NCI-H1417 treated with DMSO at 0.1 percent for 48 hours (cell line): Measurements from ENCODE around the gene BCAP31.

Experiments
- DNase-seq: peaks from one replicate; lab custom pipeline; 2025; lab: John Stamatoyannopoulos, UW

BCAP31 gene

DNA sequence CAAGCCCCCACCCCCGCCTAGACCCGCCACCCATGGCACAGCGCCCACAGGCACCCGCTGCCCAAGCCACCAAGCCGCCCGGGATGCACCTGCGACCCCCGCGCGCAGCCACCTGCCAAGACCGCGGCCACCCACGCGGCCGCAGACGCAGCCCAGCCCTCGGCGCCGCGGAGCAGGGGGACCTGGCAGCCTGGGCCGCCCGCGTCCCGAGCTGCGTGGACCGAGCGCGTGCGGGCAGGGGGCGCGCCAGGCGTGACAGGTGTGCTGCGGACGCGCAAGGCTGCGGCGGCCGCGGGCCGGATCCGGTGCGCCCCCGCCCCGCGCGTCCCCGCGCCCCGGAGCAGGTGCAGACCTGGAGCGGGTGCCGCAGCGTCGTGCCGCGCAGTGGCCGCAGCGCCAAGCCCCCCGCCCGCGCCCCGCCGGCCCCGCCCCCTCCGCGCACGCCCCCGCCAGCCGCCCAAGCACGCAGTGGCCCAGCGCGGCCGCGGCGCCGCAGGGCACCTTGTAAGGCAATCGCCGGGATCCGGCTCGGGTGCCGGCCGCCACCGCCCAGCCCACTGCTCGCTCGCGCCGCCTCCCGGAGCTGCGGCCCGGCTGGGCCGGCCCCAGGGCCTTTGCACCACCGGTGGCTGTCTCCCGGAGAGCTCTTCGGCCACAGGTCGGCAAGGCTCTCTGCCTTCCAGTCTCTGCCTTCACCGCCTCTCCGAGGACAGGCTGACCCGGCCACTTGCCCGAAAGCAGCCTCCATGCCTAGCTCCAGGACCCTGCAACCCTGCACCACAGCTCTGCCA is 50.6 kb downstream of the BCAP31 start, which contains the start of gene PNCK:
TSS of gene PNCK (minus strand) at position 386 of the 791 bp plus-strand sequence. CDS start 737 bp downstream, outside the sequence.
- DNase-seq: no peak

DNA sequence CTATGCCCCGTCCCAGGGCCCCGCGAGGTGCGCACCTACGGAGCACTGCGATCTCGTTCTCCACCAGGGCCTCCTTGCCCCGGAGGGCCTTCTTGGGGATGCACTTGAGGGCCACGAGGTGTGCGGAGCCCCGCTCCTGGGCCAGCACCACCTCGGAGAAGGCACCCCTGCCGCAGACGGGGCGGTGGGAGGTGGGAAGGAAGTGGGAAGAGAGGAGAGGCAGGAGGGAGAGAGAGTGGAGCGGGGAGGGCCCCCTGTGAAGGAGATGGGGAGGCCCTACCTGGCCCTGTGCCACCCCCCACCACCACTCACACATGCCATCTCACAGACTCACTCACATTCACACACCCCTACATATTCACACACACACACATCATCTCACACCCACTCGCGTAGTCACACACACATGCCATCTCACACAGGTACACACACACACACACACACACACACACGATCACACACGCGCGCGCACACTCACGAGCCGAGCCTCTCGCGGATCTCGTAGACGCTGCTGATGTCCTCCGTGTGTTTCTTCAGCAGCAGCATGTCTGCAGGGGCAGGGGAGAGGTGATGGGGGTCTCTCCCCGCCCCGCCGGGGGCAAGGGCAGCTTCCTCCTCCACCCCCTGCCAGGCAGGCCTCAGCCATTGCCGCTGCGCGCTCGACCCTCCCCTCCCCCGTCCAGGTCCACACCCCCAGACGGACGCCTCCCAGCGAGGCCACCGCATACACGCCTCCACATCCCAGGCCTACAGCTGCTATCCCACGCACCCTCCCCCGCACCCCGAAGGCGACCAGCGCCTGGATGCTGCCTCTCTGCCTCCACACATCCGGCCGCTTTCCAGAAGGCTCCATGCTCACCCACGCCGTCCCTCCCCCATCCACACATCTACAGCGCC is 51.4 kb downstream of the BCAP31 start:
- DNase-seq: no peak

DNA sequence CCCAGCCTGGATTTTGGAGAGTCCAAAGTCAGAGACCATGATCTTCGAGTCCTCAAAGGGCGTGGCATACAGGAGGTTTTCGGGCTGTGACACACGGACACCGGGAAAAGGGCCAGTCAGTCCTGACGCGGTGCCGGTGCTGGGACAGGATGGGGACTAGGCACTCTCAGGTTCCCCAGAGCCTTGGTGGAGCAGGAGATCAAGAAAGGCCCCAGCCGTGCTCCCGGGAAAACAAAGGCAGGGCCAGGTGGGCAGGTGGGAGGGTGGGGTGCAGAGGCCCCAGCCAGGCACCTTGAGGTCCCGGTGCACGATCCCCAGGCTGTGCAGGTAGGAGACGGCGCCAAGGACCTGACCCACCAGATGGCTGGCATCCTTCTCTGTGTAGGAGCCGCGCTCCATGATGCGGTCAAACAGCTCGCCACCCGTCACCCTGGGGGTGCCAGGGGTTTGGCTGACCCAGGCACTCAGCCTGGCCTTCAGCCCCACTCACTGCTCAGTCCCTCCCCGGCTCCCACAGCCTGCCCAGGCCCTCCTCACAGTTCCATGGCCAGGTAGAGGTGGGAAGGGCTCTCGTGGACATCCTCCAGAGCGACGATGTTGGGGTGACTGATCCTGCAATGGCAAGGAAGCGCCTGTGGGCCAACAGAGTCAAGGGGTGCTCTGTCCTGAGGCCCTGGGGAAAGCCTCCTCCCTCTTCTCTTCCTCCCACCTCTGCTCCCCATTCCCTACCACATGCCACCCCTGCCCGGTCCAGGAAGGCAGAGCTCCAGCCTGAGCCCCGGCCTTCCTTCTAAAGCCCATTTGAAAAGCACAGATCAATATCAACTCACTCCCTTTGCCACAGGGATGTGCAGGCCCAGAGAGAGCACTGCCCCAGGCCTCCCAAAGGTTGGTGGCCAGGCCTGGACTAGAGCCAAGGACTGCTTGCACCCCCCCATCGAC is 52.3 kb downstream of the BCAP31 start:
- DNase-seq: no peak

DNA sequence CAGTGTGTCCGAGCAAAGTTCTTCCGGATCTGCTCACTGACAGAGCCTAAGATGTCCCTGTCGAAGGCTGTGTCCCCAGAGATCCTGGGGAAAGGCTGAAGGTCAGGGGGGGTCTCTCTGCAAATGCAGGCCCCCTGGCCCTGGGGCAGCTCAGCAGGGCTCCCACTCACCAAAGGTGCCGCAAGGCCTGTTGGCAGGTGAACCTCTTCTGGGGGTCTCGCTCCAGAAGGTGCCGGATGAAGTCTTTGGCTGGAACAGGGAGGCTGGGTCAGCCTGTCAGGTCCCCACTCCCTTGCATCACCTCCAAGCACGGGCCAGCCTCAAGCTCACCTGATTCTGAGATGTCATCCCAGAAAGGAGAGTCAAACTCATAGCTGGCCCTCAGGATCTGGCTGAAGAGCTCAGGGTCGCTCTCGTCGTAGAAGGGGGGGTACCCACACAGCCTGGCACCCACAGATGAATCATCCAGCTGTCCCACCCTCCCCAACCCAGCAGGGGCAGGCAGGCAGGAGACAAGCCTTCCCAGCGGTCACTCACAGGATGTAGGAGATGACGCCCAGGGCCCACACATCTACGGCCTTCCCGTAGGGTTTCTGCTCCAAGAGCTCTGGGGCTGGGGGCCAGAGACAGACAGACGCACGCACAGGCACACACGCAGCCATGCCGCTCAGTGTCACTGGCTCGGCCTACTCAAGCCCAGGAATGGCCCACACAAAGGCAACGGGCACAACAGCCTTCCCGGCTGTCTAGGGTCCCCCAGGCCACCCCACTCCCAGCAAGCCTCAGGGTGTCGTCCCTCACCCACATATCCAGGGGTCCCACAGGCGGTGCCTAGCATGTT is 53.2 kb downstream of the BCAP31 start:
- no peak for DNase-seq

DNA sequence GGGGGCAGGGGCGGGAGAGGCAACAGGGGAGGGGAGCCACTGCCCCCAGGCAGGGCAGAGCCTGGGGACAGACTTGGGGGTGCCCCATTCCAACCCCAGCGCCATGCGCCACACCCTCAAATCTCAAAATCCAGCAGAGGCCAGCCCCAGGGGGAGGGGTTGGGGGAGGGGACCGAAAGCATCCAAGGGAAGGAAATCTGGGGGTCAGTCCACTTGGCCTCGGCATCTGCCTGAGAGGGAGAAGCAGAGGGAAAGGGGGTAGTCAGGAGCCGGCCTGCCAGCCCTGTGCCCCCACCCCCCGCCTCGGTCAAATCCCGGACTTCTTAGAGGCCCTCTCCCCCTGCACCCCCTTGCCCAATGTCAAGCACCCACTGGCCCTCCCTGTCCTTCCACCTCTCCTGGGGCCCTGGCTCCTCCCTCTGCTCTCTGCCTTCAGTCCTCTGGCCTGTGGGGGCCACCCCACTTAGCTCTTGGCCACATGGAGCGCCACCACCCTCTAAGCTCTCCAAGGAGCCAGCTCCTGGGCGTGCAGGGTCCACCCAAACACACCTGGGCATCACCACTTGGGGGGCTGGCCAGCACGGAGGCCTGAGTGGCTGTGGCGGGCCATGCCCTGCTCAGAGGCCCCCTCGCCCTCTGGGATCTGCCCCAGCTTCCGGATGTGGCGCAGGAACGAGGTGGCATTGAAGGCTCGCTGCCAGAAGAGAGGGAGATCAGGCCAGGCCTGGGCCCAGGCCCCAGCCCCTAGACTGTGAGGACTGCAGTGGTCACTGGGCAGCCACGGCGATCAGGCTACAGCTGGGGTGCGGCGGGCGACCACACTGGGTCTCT is 54.1 kb downstream of the BCAP31 start:
- DNase-seq: no peak

DNA sequence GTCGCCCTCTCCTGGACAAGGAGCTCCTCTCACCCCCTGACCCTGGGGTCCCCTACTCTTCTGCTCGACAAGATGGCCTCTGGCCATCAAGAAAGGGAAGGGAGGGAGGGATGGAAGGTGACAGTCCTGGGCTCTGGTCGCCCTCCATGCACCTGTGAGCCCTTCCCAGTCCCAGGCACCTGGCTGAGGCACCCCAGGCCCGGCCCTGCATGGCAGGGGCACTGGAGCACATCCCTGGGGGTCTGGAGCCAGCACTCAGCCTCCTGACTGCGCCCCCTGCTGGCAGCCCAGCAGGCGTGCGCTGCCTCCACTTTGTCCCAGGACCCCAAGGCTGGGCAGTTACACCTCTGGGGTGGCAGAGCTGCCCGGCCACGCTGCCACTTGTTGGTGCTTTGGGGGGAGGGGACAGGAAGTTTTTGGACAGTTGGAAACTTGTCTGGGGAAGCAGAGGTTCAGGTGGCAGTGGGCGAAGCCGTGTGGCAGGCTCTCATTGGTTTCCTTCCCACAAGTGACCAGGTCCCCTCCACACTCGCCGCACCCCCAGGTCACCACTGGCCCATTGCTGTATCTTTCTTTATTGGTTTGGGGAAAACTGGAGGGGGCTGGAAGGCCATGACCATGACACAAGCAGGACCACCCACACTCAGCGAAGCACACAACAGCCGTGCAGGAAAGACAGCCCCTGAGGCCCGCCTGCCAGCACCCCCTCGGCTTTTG is 54.9 kb downstream of the BCAP31 start:
- no peak for DNase-seq

DNA sequence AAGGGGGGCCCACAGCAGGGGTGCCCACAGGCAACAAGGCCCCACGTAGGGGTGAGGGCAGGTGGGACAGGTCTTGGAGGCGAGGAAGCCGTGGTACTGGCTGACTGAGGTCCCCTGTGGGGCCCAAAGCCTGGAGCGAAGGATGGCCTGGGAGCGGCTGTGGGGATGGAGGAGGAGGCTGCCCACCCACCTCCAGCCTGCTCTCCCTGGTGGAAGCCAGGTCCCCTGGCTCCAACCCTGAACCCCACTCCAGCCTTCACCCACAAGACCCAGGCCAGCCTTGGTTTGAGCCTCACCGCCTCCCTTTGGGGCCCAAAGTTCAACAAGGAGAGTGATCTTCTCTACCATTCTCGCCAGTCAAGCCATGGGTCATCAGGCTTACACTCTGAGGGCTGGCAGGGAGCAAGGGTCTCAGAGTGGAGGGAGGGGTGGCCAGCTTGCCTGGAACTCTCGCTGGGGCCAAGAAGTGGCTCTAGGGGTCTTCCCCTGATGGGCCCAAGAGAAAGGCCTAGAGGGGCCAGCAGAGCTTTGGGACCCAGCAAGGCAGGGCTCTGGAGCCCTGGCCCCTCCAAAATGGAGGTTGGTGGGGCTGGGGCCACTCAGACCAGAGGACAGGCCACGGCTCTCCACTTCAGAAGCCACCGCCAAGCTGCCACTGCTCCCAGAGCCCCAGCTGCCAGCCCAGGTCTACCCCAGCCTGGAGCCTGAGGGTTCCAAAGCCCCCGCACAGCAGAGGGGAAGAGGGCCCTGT is 55.6 kb downstream of the BCAP31 start:
- no peak for DNase-seq

DNA sequence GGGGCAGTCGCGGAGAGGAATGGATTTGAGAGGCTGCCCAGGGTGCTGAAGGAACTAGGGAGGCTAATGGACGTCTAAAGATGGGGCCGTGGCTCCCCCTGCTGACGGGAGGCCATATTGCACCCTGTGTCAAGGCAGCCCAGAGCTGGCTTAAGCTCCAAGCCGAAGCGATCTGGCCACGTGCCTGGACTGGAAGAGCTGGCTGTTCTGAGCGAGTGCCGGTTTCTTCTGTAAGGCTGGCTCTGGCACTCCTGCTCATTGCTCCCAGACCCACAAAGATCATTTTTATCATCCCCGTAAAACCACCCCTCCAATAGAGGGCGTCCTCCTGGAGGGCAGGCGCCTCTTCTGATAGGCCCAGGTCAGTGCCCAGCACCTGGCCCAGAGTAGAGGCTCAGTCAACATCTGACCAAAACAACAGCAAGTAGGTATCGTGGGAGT is 56.2 kb downstream of the BCAP31 start:
- DNase-seq: no peak

DNA sequence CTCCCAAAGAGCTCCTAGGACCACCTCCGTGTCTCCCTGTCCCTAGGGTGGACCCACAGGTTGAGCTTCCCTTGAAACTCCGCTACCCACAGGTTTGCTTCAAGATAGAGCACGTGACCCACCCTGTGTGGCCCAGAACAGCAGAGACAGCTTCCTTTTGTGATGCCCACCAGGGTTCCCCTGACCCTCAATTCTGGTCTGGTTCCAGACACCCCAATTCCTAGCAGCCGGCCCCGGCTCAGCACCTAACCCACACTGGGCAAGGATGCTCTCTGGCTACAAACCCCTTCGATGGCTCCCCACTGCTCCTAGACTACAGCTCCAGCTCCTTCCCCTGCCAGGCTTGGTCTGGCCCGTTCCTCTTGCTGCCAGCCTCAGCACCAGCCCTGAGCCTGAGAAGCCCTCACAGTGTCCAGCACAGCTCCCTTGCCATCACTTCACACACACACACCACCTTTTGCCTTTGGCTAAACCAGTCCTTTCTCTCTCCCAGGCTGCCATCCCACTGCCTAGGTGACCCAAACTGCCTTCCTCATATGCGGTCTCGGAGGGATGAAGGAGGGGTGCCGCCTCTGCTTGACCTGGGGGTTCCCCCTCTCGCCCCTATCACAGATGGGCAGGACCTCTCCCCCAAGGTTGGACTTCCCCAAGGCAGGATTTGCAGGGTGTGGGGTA is 56.8 kb downstream of the BCAP31 start:
- no peak for DNase-seq

DNA sequence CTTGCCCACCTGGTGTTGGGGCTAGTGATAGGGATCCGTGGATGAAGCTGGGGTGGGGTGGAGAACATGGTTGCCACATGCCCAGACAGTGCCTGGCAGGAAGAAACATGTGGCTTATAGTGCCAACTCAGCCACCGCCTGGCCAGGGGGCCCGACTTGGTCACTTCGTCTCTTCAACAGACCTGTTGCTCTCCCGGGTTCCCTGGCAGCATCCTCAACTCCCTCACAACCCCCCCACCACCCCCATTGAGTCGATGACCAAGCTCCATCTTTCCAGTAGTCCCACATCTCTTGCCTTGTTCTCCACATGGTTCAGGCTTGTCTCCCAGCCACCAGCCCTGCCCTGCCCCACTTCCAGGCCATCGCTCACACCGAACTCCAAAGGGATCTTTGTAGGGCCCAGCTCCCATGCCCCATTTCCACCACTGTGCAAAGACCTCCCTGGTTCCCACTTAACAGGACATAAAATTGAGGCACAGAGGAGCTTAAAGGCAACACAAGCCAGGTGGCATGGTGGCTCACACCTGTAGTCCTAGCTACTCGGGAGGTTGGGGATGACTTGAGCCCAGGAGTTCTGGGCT is 58.4 kb downstream of the BCAP31 start:
- no peak for DNase-seq

DNA sequence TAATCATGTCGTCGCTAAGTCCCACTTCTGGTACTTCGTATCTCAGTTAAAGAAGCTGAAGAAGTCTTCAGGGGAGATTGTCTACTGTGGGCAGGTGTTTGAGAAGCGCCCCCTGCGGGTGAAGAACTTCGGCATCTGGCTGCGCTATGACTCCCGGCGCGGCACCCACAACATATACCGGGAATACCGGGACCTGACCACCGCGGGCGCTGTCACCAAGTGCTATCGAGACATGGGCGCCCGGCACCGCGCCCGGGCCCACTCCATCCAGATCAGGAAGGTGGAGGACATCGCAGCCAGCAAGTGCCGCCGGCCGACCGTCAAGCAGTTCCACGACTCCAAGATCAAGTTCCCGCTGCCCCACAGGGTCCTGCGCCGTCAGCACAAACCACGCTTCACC is 61.9 kb downstream of the BCAP31 start:
- no peak for DNase-seq

DNA sequence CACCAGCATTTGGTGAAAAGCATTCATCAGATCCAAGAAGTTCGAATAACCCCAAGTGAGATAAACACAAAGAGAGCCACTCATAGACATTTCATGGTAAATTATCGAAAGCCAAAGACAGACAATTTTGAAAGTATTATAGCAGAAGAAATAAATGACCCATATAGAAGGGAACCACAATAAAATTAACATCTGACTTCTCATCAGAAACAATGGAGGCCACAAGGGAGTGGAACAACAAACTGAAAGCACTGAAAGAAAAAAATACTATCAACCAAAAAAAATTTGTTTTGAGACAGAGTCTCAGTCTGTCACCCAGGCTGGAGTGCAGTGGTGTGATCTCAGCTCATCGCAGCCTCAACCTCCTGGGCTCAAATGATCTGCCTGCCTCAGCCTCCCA is 64.9 kb downstream of the BCAP31 start:
- DNase-seq: no peak

DNA sequence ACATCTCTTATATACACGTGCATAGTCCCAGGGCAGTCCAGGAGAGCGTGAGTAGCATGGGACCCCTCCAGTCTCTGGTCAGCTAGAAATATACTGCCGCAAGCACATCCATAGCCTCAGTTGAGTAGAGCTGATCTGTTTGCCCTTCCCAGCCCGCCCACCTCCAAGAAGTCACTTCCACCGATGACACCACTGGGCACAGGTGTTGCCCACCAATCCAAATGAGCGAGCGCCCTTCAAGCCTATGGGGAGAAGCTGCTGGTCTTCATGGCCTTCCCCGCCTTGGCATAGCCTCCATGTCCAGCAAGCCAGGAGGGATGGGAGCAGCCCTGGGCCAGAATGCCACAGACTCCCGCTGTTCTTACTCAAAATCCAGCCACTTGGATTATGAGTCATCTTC is 67.0 kb downstream of the BCAP31 start:
- no peak for DNase-seq

DNA sequence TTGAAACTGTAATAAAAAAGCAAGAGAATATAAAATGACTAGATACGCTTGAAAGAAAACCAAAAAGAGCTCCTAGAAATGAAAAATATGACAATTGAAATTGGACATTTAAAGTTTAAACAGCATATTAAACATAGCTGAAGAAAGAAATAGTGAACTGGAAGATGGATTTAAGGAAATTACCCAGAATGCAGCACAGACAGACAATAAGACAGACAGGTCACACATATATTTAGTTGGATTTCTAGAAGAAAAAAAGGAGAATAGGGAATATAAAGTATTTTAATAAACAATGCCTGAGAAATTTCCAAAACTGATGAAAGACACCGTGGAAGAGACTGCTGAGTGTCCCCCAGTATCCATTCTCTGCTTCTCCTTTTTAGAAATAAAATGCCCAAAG is 70.6 kb downstream of the BCAP31 start:
- DNase-seq: no peak

DNA sequence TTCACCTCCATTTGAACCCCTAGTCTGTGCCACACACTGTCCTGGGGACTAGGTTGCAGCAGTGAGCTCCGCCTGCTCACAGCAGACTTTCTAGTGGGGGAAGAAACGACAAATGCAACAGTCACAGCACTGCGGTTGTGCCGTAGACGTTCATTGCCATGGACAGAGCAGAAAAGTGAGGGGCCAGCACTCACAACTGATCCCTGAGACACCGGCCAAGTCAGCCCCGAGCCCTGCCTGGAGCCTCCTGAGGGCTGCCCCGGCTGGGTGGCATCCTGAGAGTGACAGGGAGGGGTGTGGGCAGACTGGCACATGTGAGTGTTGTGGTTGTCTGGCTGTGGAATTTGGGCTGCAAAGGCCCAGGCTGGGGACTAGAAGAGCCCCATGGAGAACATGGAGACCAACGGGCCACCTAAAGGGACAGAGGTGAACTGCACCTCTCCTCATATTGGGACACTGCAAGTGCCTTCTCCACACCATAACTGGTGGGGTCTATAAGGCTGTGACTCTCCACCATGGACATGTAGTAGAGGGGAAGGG is 72.6 kb downstream of the BCAP31 start:
- no peak for DNase-seq

DNA sequence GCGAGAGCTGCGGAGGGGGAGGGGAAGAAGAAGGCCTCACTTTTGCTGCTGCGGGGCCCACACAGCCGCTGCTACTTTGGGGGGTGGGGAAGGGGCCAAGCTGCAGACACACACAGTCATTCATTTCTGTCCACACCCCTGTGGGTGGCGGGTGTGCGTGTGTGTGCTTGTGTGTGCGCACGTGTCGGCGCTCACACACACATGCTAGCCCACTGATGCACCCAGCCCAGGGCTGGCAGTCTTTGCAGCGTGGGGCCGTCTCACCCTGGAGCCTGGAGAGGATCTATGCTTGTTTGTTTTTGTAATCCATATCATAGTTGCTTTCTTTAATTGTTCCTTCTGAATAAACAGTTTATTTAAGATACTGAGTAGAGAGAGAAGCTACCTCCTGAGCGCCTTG is 73.2 kb downstream of the BCAP31 start:
- no peak for DNase-seq
